ENCODE measurements around the gene SCRT2. TPM values are rescaled to one million over a fixed set of nuclear protein-coding genes. Genes with fewer than 3 reads are reported as not detected.
A peak's percentile ranks its signal among the peaks of the same experiment; 100 is the strongest.
"Not testable (repeated sequence)": the region's sequence is repeated elsewhere in the genome, so short reads cannot be mapped to it uniquely, and the experiment has no call there.

Gene SCRT2
- total RNA-seq, 1 experiment from 2014 or later = not detected

DNA sequence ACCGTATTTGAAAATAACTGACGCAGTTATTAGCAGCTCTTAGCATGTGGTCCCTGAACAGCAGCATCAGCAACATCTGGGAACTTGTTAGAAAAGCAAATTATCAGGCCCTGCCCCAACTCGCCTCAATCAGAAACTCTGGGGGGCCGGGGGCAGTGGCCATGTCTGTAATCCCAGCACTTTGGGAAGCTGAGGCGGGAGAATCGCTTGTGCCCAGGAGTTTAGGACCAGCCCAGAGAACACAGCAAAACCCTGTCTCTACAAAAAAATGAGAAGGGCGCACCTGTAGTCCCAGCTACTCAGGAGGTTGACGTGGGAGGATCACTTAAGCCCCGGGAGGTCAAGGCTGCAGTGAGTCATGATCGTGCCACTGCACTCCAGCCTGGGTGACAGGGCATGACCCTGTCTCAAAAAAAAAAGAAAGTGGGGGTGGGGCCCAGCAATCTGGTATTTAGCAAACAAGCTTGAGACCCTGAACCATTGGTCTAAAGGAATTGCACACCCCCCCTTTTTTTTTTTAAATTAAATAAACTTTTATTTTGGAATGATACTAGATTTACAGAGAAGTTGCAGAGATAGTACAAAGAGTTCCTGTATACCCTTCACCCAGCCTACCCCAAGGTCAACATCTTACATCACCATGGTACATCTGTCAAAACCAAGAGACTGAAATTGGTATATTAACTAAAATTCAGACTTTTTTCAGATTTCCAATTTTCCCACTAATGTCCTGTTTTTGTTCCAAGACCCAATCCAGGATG lies 29.3 kb downstream of the SCRT2 start:
- DNase-seq (ENCODE audit: low read depth, low spot score) = no peak
- in situ Hi-C loops (cut with HindIII; ENCODE audit: low pct_unique_long_range_greater_than_20kb, low sequenced_read_pairs) = no loop called here

DNA sequence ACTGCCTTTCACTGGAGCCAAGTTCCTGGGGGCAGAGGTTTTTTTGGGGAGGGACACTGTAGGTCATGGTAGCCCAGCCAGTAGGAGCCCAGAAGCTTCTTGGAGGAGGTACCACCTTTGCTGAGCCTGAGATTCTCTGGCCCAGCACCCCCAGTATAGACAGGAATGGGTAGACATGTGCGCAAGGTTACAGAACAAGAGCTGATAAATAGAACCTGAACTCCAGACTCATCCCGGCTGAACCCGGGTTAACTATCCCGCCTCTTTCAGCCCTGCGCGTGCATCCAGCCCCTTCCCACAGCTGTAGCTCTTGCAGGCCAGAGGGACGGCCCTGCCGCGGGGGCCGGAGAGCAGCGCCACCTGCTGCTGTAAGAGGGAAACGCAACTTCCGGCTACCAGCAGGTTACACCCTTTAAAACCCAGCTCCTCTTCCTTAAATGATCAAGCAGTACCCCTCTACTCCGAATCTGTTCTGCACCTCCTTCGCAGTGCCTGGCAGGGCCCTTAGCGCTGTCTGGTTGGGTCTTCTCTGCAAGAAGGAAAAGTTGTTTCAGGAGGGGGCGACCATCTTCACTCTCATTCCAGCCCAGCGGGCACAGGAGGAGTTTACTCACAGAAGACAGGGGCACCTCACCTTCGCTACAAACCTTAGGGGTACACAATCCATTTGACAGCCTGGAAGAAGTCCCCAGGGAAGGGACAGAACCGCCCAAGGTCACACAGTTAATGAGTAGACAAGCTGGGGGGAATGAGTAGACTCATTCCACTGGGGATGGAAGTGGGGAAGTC lies 30.1 kb downstream of the SCRT2 start:
- in situ Hi-C loops (cut with HindIII; ENCODE audit: low pct_unique_long_range_greater_than_20kb, low sequenced_read_pairs) = no loop called here
- DNase-seq (ENCODE audit: low read depth, low spot score) = peak; percentile 78

DNA sequence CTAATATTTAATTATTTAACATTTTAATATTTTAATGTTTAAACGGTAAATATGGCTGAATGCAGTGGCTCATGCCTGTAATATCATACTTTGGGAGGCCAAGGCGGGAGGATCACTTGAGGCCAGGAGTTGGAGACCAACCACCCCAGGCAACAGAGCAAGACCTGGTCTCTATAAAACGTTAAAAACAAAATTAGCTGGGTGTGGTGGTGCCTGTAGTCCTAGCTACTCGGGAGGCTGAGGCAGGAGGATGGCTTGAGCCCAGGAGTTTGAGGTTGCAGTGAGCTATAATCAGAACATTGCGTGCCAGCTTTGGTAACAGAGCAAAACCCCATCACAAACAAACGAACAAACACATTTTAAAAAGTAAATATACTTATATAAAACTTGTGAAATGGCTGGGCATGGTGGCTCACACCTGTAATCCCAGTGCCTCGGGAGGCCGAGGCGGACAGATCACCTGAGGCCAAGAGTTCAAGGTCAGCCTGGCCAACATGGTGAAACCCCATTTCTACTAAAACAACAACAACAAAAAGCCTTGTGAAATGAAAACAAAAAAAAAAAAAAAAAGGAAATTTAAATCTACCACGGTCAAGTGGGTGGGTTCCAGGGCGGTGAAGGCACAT lies 30.8 kb downstream of the SCRT2 start:
- in situ Hi-C loops (cut with HindIII; ENCODE audit: low pct_unique_long_range_greater_than_20kb, low sequenced_read_pairs) = no loop called here
- DNase-seq (ENCODE audit: low read depth, low spot score) = no peak

DNA sequence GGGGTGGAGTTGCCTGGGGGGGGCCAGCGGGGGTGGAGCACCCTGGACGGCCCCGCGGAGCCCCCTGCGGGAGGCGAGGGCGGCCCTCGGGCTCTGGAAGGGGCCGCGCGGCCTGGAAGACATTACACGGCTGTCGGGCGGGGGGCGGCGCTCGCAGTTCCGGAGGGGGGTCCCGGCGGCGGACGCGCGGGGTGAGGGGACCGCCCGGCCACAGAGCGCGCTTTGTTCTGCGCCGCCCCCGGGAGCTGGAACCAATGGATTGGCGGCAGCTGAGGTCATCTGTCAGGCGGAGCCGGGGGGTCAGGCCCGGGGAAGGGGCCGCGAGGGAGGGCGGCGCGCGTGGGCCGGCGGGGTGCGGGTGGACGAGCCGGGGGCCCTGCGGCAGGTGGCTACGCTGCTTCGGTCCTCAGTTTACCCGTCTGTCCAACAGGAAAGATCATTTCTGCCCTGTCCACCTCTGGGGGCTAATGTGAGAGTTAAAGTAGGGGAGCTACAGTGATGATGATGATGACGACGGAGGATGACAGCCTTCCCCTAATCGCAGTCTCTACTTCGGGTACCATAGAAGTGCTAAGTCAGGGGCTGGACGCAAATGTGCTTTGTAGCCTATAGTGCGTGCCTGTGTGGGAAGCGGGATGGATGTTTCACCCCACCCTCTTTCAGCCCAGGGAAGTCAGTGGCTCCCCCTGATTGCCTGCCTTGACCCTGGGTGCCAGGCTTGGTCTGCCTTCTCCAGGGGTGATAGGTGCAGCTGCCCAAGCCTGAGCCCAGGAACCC lies 33.0 kb downstream of the SCRT2 start:
- DNase-seq (ENCODE audit: low read depth, low spot score) = no peak
- in situ Hi-C loops (cut with HindIII; ENCODE audit: low pct_unique_long_range_greater_than_20kb, low sequenced_read_pairs) = no loop called here

DNA sequence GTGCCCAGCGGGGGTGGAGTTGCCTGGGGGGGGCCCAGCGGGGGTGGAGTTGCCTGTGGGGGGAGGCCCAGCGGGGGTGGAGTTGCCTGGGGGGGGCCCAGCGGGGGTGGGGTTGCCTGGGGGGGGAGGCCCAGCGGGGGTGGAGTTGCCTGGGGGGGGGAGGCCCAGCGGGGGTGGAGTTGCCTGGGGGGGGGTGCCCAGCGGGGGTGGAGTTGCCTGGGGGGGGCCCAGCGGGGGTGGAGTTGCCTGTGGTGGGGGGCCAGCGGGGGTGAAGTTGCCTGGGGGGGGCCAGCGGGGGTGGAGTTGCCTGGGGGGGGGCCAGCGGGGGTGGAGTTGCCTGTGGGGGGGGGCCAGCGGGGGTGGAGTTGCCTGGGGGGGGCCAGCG lies 33.6 kb downstream of the SCRT2 start:
- in situ Hi-C loops (cut with HindIII; ENCODE audit: low pct_unique_long_range_greater_than_20kb, low sequenced_read_pairs); DNase-seq (ENCODE audit: low read depth, low spot score): not testable (repeated sequence)

DNA sequence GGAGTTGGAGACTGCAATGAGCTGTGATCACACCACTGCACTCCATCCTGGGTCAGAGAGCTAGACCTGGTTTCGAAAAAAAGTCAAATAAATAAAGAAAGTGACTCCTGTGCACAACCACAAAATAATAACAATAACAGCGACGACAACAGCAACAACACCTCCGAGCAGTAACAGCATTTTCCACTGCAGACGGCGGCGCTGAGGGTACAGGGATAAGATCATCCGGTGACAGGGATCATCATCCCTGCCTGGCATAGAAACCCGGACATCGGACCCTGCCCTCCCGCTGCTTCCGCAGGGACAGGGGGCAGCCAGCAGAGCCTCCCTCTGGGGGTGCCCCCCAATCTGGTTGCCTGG lies 34.1 kb downstream of the SCRT2 start:
- in situ Hi-C loops (cut with HindIII; ENCODE audit: low pct_unique_long_range_greater_than_20kb, low sequenced_read_pairs) = no loop called here
- DNase-seq (ENCODE audit: low read depth, low spot score) = no peak

DNA sequence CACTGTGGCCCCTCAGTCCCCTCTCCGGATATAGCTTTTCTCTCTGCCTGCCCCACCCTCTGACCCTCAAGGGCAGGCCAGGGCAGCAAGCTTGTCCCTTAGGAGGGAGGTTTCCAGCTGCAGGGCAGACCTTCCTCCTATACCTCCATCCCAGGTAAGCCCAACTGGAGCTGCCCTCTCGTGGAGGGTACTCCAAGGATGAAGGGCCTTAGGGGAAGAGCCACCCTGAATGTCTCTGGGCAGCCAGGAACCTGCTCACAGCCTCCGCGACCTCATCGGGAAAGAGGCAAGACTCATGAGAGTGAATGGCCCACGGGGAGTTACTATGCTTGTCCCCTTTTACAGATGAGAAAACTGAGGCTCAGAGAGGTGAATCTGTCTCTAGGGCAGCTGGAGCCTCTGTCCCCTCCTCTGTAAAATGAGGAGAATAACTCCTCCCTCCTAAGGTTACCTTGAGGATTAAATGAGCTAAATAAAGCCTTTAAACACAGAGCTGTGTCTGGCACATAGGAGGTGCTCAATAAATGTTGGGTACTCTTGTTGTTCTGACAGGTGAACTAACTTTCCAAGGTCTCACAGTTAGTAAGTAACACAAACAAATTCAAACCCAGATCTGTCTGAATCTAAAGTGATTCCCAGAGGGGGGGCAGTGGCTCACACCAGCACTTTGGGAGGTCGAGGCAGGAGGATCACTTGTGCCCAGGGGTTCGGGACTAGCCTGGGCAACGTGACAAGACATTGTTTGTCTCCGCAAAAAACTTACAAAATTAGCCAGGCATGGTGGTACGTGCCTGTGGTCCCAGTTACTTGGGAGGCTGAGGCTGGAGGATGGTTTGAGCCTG lies 34.7 kb downstream of the SCRT2 start:
- no peak for DNase-seq (ENCODE audit: low read depth, low spot score)
- in situ Hi-C loops (cut with HindIII; ENCODE audit: low pct_unique_long_range_greater_than_20kb, low sequenced_read_pairs) = no loop called here

DNA sequence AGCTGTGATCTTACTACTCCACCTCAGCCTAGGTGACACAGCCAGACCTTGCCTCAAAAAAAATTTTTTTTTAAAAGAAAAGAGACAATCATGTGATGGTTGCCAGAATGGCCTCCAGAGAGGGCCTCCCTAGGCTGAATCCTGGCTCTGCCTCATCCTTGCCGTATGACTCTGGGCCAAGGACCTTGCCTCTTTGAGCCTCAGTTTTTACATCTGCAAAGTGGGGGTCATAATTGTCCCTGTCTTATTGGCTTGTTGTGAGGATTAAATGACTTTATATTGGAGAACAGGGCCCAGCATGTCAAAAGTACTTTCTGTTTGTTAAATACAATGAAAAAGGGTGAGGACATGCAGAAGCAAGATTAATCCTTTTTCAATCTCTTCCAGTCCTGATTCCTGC lies 37.0 kb downstream of the SCRT2 start:
- in situ Hi-C loops (cut with HindIII; ENCODE audit: low pct_unique_long_range_greater_than_20kb, low sequenced_read_pairs) = no loop called here

DNA sequence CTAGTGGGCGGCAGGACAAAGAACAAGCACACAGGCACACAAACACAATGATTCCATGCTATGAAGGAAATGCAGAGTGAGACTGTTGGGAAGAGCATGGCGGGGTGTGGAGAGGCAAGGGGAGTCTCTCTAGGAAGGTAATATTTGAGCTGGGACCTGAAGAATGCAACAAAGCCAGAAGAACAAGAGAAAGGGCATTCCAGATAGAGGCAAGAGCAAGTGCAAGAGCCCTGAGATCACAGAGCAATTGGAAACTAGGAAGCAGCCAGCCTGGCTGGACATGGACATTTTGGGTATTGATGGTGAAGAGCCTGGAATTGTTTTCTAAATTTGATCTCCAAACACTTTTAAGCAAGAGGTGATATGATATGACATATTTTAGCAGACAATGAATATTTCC lies 38.0 kb downstream of the SCRT2 start:
- no peak for DNase-seq (ENCODE audit: low read depth, low spot score)
- in situ Hi-C loops (cut with HindIII; ENCODE audit: low pct_unique_long_range_greater_than_20kb, low sequenced_read_pairs) = no loop called here

More for the DNA sequence above, 37.0 kb downstream of the SCRT2 start:
- DNase-seq (ENCODE audit: low read depth, low spot score) = no peak

DNA sequence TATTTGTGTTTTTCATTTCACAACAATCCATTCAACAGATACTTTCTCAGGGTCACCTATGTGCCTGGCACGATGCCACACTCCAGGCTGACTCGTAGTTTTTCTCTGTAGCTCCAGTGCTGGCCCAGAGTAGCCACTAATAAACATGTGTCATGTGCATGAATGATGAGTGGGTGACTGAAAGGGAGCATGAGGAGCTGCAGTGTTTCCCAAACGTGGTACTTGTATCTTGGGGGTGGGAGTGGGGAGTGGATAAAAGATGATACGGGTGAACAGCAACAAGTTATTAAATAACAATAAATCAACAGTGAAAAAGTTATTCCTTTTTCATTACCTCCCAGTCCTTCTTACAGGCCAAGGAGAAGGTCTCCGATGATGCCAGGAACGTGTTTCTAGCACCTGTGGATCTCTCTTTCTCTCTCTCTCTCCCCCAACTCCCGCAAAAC lies 39.7 kb downstream of the SCRT2 start:
- DNase-seq (ENCODE audit: low read depth, low spot score) = peak; percentile 31
- in situ Hi-C loops (cut with HindIII; ENCODE audit: low pct_unique_long_range_greater_than_20kb, low sequenced_read_pairs) = no loop called here

DNA sequence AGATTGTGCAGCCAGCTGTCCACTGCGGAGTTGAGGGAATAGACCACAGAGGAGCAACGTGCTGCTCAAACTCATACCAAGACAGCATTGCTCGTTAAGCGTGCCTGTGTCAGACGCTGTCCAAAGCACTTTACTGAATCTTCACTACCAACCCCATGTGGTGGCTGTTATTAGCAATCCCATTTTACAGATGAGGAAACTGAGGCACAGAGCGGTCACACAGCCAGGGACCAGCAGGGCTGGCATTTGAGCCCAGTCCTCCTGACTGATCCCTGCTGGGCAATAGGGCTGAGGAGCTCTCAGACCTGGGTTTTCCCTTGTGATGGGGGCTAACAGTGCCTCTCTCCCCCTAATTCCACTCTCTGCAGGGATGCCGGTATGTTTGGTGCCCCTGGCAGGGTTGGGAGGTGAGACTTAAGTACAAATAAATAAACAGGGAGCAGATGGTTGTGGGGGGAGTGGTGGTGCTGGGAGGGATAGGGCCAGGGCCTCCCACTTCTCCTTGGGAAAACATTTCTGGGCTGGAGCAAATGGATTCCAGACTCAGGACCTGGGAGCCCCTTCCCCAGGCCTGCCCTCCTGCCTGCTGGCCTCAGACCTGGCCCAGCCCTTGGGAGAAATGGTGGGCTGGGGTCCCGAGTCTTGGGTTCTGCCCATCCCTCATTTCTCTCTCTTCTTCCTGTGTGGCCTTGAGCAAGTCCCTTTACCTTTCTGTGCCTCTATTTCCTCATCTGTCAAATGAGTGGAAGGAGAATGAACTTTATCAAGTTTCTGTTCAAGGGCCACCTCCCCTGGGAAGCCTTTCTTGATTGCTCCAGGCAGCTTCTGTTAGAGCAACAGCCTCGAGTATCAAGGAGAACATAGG lies 40.3 kb downstream of the SCRT2 start:
- no peak for DNase-seq (ENCODE audit: low read depth, low spot score)
- in situ Hi-C loops (cut with HindIII; ENCODE audit: low pct_unique_long_range_greater_than_20kb, low sequenced_read_pairs) = no loop called here

DNA sequence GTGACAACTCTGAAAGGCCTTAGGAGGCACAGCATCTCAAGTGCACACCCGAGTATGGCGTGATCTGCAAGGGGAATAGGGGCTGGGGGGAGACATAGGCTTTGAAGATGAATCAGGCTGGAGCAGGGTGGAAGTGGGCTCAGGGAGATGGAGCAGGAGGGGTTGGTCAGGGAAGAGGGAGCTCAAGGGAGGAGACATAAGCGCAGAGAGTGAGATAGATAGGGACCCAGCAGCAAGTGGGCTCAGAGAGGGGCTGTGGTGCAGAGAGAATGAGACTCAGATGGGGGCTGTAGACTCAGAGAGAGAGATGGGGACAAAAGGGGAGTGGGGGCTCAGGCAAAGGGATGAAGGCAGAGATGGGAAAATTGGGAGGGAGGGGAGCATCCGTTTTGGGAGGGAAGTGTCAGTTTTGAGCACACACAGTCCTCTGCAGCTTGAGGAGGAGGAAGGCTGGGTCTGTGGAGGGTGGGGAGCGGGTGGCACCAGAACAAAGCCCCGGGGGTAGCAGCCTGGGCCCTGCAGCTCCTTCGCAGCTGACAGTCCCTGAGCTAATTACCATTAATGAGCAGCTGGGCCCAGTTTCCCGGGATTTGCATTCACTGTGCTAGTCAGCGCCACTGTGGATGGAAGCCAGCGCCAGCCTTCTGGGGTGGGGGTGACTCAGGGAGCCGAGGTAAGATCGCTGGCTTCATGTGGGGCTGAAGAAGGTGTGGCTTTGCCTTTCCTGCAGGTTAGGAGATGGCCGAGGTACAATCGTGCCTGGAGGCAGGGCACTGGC lies 41.3 kb downstream of the SCRT2 start:
- DNase-seq (ENCODE audit: low read depth, low spot score) = no peak
- in situ Hi-C loops (cut with HindIII; ENCODE audit: low pct_unique_long_range_greater_than_20kb, low sequenced_read_pairs) = no loop called here

DNA sequence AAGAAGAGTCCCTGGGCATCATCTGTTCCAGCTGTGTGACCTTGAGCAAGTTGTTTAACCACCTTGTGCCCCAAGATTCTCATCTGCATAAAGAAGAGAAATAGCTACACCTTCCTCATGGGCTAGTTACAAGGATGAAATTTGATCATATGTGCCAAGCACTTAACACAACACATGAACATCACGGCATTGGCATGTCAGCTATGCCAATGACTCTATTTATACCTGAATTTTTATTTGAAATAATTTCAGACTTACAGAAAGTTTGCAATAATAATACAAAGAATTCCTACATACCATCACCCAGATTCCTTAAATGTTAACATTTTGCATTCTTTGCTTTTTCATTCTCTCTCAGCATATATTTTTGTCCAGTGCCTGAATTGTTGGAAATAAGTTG lies 44.5 kb downstream of the SCRT2 start:
- no peak for DNase-seq (ENCODE audit: low read depth, low spot score)
- in situ Hi-C loops (cut with HindIII; ENCODE audit: low pct_unique_long_range_greater_than_20kb, low sequenced_read_pairs) = no loop called here

DNA sequence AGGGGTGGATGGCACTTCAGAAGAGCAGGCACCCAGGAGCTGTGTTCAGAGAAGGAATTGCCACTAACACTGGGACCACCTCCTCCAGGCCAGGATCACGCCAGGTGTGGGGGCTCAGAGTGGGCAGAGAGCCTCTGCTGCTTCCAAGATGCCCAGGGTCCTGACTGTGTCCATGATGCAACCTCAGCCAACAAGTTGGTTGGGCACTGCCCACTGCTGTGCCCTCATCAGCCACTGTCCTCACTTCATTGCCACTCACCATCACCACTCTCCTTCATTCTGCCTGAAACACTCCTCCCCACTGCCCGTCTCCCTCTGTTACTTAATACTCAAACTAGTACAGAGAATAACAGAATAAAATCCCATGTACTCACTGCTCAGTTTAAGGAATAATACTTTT lies 49.0 kb downstream of the SCRT2 start:
- in situ Hi-C loops (cut with HindIII; ENCODE audit: low pct_unique_long_range_greater_than_20kb, low sequenced_read_pairs) = no loop called here
- DNase-seq (ENCODE audit: low read depth, low spot score) = no peak

DNA sequence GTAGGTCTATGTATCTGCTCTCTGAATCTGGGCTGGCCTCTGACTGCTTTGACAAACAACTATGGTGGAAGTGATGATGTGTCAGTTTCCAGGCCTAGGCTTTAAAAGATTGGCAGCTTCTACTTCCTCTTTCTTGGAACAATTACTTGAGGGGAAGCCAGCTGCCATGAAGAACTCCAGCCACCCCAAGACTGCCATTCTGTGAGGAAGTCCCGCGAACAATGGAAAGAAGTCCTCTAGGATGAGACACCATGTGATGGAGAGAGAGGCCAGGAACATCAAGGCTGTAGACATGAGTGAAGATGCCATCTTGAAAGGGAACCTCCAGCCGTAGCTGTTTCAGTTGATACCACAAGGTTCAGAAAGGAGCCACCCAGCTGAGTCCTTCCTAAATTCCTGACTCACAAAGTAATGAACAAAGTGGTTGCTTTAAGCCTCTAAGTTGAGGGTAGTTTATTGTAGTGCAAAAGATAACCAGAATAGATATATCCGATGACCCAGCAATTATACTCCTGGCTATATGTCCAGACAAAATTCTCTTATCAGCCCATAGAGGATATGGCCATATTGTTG lies 50.2 kb downstream of the SCRT2 start:
- in situ Hi-C loops (cut with HindIII; ENCODE audit: low pct_unique_long_range_greater_than_20kb, low sequenced_read_pairs) = no loop called here
- DNase-seq (ENCODE audit: low read depth, low spot score) = no peak
